GM18508 (cell line): Measurements from ENCODE around the gene SMOC1.

ENCODE experiments used
- ATAC-seq: cut with Tn5 transposase; IDR thresholded peaks from one replicate; pipeline ENCODE4 v1.9.1; 2021; ENCODE audit warnings: moderate number of reproducible peaks; ENCODE audit not compliant: insufficient read depth, unreplicated experiment

The SMOC1 gene

DNA sequence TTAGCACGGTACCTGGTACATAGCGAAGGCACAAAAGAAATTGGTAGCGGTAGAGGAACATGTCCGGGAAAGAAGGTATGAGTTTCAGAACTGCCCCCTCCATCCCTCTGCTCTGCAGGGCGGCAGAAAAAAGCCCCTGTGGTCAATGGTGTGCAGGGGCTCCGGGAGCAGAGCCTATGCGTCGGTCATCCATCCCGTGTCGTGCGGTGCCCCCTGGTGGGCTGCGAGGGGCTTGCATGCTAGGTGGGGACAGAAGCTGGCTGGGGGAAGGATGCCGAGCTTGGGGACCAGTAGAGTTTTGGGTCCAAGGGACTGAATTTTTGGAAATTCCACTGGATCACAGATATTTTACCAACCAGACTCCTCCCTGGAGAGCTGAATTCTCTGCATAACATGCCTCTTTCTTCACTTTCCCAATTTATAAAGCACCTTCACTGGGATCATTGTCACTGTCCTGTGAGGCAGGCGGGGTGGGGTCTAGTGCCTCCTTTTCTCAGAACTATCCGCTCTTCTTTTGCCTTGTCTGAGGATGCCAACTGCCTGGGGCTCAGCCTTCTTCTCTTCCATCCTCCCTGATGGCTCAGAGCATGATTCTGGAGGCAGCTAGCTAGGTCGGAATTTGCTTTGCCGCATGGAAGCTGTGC is 148.7 kb downstream of the SMOC1 start:
- no peak for ATAC-seq

DNA sequence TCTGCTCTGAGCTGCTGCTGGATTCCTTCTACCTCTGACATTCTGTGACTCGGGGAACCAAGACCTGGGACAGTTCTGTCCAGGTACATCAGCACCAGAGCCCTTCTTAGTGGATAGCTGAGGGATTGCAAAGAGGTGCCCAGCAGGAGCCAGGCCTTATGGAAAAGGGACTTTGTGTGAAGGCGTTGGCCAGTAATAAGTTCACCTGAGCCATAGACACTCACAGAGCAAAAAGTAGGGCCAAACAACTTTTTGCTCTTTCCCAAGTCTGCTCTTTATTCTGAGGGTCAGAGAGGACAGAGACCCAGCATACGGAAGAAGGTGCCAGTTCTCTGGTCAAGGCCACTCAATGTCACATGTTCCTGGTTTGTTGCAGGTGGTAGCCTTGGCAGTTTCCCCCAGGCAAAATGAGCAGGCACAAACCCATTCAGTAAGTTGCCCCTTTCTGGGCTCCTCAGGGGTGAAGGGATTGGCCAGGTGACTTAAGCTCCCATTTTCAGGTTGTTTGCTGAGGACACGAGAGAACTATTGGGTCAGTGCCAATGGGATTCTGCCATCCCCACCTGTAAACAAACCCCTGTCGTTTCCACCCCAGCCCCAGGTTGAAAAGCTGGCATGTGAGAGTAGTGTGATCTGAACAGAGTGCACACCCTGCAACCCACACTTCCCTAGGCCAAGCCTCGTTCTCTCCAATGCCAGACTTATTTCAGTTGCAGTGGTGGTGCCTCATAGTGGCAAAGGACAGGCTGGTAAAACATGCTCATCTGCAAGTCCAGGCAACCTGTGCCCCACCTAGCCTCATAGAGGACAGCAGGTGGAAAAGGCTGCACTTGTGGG is 150.3 kb downstream of the SMOC1 start:
- ATAC-seq, result no peak

DNA sequence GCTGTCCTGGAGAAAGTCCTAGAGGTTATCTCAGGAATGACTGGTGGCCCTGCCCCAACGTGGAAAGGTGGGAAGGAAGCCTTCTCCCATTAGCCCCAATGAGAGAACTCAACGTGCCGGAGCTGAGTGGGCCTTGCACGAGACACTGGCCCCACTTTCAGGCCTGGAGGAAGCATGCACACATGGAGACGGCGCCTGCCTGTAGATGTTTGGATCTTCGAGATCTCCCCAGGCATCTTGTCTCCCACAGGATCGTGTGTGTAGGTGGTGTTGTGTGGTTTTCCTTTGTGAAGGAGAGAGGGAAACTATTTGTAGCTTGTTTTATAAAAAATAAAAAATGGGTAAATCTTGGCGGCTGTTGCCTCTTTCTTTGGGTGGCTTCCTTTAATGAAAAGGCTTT is 152.8 kb downstream of the SMOC1 start:
- ATAC-seq, result no peak

DNA sequence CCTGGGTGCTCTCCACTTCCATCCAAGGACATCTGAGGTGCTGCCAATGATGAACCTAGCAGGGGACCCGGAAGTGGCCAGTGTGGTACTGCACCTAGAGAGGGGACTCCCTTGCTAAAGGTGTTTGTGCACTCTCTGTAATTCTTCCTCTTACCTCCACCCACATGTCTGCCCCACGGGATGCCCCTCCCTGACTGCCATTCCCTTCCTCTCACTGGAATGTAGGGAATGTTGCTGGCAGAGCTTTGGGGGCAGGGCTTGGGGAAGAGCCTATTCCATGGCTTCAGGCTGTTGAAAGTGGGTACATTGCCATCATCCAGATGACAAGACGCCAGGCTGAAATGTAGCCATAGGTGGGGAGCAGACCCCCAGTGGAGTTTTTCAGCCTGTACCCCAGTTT is 153.2 kb downstream of the SMOC1 start:
- ATAC-seq, result no peak

DNA sequence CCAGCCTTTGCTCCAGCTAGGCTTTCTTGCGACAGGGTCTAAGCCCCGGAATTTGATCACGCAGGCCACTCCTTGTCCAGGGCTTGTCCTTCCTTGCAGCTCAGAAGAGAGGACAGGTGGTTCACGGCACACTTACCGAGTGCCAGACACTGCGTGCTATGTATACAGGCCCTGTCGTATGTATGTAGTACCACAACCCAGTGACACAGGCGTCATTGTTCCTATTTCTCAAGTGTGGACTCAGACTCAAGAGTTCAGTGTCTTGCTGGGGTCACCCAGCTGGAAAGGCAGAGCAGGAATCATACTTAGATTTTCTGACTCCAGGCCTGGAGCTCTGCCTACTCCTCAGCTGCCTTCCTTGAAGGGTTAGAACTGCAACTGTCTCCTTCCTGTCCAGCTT is 153.9 kb downstream of the SMOC1 start:
- no peak for ATAC-seq

DNA sequence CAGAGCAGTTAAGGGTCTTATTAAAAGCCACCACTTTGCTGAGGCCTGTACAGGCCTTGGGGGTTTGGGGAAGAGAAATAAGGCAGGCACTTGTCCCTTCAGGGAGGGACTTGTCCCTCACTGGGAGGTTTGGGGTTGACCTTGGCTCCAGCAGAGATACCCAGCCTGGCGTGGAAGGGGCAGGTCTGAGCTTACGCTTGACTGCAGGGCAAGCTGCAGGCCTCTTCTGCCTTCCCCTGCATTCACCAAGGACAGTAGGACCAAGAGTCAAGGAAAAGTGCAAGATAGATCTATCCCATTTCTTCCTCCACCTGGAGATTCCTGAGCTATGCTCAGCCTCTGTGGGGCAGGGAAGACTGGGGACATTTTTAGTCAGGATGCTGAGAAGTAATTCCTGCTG is 154.3 kb downstream of the SMOC1 start:
- ATAC-seq, result no peak

DNA sequence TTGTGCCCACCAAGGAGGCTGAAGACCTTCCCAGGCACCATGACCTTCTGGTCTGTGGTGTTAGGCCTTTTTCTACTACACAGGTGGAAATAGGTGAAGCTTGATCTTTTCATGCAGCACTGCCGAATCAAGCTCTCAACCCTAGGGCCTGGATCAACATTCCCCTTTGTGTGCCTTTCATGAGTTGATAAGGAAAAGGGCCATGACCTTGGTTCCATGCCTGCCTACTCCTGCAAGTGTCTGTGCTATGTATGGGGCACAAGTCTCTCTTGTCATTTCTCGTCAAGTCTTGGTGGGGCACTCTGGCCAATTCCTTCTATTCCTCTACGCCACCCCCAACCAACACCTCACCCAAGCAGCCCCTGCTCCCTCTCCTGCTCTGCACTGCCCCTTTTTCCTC is 155.0 kb downstream of the SMOC1 start:
- ATAC-seq, result no peak

DNA sequence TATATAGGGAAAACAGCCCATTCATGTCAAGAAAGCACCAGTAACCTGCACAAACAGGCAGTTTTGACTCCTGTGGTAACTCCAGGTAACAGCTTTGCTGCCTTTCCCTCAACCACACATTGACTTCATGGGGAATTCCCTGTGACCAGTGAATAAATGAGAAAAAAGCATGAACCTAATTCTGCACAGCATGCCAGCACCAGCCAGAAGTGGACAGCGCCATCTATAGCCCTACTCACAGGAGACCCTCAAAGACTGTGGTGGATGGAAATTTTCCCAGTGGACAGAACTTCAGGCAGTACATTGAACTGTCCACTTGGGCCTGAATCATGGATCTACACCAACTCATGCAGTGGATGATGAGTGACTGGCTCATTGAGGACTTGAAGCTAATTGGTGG is 157.4 kb downstream of the SMOC1 start:
- ATAC-seq, result no peak

DNA sequence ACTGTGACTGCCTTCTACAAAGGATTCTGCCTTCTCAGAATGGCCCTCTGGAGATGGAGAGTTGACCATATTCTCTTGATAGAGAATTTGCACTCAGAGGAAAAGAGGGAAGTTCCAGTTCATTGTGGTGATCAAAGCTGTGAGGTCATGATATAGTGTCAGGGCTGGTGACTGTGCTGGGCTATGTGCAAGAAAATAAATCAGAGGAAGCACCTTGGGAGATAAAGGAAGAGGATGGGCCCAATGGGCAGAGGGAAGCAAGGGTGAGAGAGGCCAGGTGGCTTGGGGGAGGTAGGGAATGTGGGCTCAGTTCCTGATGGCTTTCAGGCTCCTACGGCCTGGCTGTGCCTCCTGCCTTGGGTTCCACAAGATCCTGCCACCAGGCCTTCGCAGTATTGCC is 163.8 kb downstream of the SMOC1 start:
- ATAC-seq, result no peak

DNA sequence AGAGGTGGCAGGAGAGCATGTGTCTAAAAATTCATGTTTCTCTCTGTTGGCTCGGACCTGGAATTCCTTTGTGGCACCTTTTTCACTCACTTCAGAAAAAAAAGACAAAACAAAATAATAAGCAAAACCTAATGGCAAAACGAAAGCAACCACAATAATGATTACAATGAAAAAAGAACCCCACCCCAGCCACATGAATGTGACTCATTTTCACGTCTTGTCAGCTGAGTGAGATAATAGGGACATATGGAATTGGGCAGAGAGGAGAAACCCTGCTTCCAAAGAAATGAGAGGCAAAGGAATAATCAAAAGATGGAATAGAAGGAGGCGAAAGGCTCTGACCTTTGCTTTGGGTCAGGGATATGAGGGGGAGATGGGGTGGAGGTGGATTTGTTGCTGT is 166.1 kb downstream of the SMOC1 start:
- no peak for ATAC-seq

DNA sequence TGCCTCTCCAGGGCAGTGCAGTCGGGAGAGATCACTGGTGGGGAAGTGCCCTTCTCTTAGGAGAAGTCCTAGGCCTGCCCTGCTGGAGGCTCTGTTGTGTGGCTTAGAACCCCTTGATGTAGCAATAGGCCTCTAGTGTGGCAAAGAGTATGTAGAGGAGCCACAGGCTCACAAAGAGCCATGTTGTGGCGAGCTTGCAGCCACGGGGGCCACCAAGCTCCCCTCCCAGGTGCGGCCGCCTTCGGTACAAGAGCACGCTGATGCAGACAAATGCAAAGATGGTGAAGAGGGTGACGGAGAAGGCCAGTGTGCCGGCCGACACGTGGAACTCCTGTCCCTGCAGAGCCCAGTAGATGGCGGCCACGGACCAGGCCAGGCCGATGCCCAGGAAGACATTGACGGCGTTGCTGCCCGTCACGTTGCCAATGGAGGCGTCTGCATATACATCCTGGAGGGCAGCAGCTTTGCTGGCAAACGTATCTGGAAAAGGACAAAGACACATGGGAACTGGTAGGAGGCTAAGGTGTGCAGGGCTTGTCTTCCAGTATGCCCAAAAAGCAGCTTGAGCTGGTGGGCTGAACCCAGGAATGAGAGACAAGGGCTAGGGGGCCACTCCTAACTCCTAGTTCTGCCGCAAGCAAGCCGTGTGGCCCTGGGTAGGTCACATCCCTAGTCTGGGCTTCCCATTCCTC is 166.8 kb downstream of the SMOC1 start:
- no peak for ATAC-seq

DNA sequence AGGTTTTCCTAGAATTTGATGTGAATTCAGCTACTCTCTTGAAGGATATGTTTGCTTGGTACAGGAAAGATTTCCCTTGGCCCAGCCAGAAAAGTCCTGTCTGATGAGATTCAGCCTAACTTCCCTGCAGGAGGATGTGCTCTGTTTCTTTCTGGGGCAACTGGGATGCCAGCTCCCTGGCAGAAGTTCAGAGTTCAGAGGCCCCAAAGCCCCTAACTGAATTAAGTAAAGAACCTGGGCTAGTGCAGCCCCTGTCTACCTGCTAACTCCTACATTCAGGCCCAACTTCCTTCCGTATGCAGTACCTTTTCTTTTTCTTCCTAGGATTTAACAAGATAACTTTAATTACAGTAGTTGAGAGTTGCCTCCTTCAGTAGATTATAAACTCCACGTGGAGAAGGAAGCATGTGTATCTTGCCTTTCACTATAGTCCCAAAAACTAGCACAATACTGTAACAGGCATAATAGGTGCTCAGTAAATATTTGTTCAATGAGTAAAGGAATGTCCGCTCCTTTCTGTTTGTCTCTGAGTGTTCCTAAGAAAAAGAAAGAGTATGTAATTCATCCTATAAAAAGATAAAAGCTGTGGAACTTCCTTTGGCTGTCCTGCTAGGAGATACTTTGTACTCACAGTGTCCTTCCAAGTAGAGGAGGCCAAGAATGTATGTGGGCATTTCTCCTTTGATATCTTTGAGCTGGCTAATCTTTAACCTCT is 168.5 kb downstream of the SMOC1 start:
- ATAC-seq, result no peak

DNA sequence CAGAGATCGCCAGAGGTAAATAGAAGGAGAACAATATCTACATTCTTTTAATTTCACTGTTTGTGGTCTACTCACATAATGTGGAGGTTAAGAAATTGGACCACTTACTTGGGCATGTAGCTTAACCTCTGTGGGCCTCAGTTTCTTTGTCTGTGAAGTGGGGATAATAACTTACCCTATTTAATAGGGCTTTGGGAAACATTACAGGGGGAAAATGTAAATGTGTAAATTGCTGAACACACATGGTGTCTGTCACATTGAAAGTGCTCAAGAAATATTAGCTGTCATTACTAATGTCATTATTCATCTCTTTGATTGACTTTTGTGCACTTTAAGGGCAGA is 169.1 kb downstream of the SMOC1 start:
- ATAC-seq, result no peak

DNA sequence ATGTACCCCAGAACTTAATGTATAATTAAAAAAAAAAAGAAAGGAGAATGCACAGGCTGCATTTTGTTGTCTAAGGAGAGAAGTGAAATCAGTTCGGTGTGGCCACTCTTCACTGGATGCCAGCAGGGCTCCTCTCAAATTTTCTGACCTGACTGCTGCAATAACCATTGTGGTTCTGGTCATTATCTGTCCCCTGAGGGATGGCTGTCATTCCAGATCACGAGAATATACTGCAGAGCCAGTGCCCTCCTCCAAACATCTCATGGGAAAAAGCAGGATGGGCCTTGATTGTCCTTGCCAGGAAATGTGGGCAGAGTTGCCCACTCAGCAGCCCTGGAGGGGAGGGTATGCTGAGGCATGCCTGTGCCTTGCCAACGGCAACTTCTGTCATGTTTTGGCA is 170.4 kb downstream of the SMOC1 start:
- ATAC-seq, result no peak

DNA sequence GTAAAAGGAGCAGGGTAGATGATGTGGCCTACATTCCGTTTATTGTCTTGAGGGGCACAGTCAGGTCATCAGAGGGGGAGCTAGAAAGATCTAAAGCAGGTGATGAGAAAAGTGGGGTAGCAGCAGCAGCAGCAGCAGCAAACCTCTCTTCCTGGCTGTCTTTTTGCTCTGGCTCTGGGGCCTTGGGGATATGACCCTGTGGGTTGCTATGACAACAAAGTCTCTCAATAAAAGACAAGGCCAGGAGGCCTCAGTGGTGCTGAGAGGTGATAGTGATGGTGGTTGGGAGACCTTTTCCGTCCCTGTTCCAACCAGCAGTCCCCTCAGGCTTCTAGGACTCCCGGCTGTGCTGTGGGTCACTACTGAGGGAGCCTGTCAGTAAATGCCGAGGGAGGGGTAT is 170.9 kb downstream of the SMOC1 start:
- ATAC-seq, result no peak

DNA sequence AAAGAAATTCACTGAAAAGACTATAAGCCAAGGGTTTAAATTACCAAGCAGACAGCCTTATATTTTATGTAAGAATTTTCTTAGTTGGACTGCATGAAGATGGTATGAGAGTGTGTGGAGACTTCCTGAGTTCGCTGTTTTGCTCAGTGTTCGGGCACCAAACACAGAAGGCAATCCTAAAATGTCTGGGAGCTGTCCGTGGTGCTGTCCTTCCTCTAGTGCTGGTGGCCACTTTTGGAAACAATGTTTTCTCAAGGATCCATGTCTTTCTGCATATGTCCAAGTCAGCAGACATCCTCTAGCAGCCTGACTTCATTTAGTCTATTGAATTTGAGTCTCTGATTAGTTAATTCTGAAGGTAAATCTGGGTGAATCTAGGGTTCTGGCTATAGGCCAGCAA is 173.8 kb downstream of the SMOC1 start:
- ATAC-seq, result no peak

DNA sequence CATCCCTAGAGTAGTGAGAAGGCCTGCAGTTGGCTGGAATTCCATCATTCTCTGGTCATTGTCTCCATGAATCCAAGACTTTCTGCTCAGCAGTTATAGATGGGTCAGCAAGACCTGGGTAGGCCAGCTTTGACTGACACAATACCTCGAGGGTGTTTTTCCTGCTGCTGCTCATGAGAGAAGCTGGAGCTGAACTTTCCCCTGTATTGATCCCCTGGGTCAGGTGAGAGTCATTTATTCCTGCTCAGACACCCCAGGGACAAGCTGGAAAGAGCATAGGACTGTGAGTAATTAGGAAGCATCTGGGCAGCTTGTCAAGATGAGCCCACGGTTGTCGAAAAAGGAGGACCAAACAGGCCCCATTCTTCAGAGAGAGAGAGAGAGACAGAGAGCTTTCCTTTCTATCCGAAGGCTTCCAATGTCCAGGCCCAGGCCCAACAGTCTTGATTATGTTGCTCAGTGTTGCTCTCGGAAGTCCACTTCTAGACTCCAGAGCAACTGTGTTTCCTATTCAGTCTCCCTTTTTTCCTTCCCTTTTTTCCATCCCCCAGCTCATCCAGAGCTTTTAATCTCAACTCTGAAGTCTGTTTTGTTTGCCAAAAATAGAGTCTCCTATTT is 178.4 kb downstream of the SMOC1 start:
- ATAC-seq, result no peak

DNA sequence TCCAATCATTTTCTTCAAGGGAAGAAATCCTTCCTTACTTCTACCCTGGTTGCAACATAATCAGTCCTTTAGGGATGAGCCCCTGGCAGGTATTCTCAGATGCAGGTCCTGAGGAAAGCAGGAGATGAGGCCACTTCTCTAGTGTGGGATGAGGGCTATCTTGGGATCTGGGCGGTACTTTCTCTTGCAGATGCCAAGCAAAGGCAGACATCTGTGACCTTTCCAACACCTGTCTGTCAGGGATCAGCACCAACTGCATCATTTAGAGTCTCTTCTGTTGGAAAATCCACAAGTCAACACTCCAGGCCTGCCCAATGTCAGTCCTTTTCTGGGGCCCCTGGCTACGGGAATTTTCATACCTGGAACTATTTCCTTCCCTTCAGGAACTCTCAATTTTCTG is 180.3 kb downstream of the SMOC1 start:
- no peak for ATAC-seq

DNA sequence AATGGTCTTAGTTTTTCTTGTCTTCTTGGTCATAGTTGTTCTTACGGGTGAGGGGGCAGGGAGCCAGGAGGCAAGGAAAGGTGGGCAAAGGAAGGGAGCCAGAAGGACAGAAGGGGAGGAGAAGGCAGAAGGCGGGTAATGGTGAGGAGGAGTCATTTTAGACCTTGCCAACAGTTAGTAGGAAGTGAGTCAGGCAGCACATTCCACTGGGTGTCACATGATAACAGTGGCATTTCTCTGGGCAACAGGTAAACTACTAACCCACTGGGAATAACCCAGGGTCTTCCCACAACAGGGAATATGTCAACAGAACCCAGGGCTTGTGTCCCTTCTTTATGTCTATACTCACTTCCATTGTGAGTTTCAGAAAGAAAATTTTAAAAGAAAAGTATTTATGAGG is 181.9 kb downstream of the SMOC1 start:
- ATAC-seq, result no peak

DNA sequence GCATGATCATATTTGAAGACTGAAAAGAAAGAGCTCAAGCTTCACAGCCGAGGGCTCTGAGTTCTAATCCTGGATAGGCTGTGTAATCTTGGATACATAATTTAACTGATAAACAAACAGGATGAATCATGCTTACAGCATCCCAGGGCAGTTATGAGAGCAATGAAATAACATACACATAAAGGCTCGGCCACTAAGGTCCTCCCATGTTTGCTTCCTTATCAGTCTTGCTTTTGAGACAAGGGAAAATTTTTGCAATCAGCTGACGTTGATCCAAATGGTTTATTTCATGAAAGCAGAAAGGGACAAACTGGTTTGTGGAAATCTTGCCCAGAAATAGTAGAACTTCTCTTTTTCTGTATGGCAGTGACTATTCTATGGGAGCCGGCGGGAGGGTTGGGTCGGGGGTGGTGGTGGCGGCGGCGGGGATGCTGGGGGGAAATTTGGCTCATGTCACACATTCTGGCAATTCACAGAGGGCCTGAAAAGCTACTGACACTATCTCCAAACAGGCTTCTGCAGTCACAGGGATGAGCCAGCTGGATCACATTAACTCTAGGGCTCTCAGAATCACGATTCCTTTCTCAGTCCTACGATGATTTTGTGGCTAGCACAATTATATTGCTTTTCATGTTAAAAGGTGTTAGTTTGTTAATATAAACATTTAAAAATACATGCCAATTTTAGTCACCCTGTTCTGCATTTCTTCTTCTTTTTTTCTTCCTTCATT is 185.1 kb downstream of the SMOC1 start:
- no peak for ATAC-seq
